GM08714 (cell line): Measurements from ENCODE around the gene YBX2.

ENCODE experiments used
- H3K4me3 ChIP-seq: fragments of 200-500 bp; sonication (Bioruptor generic); 2 replicates; pipeline ENCODE4 v1.5.1; 2014; ENCODE audit warnings: mild to moderate bottlenecking, low read length, inconsistent platforms
- ZNF274 ChIP-seq: IDR thresholded peaks from 2 replicates; pipeline ENCODE4 v1.6.1; 2012; ENCODE audit warnings: mild to moderate bottlenecking, low read depth, low read length

YBX2 gene

DNA sequence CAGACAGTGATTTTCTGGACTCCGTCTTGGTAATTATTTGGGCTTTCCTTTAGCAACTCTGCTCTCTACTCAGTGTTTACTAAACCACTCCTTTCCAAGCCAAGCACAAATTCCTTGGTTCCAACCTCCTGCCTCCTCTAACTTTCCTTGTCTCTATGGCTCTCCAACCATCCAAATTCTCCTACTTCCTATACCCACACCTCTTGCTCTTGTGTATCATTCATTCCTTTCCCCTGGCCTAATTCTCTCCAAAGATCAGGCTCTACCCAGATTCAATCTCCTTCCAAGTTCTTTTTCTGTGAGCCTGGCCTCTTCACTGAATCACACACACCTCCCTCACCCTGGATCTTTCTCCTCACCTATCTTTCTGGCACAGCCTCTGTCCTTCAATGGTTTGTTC is 33.6 kb upstream of the YBX2 start:
- TF ChIP-seq ZNF274 = no peak
- H3K4me3 ChIP-seq = peak overlapping the region; percentile 77; the same call in 1 of the 2 replicates

DNA sequence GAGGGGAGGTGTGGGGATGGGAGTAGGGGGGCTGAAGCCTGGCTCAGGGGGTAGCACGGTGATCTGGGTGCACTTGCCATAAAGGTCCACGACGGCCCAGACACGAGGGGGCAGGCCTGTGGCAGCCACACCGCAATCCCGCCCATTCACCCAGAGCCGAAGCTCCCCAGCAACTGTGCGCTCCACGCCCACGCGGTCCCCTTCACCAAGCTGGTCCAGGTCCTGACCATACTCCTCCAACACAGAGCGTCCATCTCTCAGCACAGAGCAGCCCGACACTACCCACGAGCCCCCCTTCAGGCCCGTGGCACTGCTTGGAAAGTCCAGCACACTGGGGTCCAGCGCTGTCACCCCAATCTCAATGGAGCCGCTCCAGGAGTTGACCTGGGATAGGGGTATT is 33.1 kb upstream of the YBX2 start:
- TF ChIP-seq ZNF274 = no peak
- H3K4me3 ChIP-seq = no peak overlapping the region

DNA sequence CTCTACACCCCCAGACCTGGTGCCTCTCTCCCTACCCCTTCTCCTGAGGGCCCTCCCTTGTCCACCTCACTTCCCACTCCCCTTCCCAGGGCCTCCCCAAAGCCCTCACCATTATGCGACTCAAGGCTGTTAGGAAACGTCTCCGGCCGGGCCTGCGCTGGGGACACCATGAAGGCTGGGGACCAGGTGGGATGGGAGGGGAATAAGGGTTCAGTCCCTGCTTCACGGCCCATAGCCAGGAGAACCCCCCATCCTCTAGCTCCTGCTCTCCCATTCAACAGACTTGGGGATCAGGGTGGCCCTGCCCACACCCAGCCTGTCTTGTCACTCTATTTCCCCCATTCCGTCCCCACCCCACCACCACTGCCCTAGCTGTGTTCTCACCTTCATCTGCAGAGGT is 32.6 kb upstream of the YBX2 start:
- H3K4me3 ChIP-seq = no peak overlapping the region
- no peak for TF ChIP-seq ZNF274

DNA sequence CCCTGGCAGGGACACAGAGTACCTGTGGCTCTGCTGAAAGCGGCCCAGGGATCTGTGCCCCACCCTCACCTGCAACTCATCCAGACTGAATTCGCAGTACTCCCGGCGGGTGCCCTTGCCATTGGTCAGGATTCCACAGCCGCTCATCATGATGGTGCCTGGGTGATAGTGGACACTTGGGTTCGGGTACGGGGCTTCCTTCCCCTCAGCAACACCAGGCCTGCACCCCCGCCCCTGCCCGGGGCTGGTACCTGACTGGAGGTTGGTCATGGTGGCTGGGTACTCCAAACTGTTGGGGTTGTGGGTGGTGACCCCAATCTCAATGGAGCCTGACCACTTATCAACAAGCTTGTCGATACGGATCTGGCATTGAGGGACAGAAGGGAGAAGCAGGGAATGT is 31.7 kb upstream of the YBX2 start:
- H3K4me3 ChIP-seq = no peak overlapping the region
- no peak for TF ChIP-seq ZNF274

DNA sequence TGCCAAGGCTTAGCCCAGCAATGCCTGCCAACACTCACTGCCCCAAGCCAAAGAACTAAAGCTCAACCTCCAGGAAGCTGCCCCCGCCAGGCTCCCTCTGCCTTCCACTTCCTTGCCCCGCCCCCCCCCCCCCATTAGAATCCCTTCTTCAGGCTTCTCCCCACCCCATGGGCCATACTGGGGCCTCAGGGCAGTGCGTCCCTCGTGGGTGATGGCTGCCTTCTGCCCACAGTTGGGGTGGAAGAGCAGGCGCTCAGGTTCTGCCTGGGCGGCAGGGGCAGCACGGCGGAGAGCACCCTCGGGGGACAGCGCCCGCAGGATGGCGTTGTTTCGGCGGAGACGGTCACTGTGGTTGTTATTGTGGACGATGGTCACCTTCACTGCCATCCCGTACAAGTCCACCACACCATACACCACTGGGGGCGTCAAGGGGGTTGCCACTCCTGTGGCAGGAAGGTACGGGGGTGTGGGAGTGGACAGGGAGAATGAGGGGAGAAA is 30.6 kb upstream of the YBX2 start:
- TF ChIP-seq ZNF274 = no peak
- no peak overlapping the region for H3K4me3 ChIP-seq

DNA sequence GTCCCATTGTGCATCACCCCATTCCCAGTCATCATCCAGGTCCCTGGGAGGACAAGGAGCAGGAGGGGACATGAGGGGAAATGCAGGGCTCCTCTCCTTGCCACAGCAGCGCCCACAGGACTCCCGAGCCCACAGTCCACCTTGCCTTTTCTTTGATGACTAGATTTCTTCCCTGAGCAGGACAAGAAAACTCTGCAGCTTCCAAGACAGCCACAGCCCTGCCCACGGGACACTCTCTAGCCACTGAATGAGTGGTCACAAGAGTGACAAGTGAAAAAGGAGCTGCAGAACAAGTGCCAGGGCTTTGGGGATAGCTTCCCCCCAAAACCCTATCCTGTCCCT is 30.0 kb upstream of the YBX2 start:
- no peak for TF ChIP-seq ZNF274
- no peak overlapping the region for H3K4me3 ChIP-seq

DNA sequence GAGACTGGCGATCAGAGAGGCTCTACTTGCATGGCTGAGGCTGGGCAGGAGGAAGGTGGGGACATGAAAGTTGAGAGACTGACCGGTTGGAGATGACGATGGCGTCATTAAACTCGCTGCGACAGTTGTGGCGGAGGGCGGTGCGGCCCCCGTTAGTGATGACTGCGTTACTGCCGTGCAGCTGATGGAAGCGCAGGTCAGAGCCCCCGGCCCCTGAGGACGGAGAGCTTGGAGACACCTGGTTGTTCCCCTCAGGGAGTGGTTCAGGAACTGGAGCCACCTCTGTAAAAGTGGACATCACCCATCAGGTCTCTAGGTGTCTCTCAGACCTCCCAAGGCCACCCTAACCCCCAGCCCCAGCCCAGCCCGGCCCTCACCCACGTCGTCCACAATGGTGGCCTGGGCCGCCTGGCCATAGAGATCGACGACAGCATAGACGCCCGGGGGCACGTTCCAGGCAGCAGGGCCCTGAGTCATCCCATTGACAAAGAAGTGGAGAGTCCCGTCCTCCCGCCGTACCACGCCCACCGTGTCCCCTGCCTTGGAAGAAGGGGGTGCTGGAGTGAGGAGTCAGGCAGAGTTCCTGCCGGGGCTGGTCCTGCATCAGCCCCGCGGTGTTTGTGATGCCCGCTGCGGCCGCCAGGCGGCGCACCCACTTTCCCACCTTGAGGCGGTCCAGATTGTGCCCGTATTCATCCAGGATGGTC is 29.4 kb upstream of the YBX2 start:
- no peak for TF ChIP-seq ZNF274
- no peak overlapping the region for H3K4me3 ChIP-seq

DNA sequence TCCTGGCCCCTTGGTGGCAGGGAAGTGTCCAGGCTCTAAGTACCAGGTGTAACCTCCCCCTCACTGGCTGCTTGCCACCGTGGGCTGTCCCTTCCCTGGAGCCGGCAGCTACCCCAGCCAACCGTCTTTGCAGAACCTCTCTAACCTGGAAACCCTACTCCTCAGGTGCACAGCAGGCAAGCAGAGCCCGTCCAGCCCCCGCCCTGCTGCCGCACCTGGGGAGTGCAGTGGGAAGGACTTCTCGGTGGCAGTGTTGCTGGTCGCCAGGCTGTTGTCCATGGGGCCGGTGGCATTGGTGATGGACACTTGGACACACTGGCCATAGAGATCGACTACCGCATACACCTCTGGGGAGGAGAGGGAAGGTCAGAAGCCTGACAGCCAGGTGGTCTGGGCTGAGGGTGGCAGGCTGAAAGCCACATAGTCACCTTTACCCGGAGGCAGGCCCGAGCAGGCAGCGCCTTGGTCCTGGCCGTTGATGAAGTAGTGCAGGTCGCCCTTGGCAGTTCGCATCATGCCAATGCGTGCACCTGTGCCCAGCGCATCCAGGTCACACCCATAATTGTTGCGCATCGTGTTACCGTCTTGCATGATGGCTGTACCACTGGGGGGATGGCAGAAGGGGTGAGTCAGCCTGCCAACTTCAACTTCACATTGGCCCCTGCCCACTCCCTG is 28.2 kb upstream of the YBX2 start:
- no peak overlapping the region for H3K4me3 ChIP-seq
- TF ChIP-seq ZNF274 = no peak

DNA sequence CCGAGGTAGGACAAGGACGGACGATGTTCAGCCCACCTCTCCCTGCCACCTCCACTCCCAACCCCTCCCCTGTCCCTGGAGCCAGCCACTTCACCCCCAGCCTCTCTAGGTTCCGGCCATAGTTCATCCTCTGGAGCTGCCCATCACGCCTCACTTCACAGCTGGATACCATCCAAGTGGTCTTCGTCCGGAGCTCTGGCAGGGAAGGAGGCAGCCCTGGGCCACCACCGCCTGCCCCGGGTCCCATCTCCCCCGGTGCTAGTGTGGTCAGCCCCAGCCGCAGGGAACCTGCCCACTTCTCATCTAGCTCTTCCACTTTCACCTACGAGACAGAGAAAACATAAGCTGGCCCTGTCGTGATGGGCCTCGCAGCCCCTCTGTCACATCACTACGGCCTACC is 27.0 kb upstream of the YBX2 start:
- H3K4me3 ChIP-seq = no peak overlapping the region
- no peak for TF ChIP-seq ZNF274

DNA sequence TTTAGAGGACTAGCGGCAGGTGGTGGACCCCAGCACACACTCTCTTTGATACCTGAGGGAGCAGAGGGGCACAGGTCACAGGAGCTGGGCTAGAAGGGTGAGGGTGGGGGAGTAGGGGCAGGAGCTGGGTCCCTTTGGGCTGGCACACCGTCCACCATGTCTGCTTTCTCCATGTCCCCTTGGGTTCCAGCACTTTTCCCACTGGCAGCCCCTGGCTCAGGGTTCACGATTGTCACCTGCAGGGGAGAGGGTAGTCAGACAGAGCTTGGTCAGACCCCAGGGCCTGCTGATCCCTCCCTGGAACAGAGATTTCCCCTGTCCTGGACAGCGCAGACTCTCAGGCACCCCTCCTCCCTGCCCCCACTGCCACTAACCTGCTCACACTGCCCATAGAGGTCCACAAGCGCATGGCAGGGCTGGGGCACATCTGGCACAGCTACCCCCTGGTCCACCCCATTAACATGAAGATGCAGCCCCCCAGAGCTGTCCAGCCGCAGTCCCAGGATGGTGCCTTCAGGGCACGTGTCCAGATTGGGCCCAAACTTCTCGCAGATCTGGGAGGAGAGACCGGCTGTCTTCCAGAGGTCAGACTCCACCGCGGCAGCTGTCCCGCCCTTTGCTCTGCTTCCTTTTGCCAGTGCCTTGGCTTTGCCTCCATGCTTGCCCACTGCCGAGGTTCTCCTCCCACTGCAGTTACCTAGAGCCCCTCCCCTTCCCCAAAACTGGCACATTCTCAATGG is 23.9 kb upstream of the YBX2 start:
- H3K4me3 ChIP-seq = no peak overlapping the region
- TF ChIP-seq ZNF274 = no peak

DNA sequence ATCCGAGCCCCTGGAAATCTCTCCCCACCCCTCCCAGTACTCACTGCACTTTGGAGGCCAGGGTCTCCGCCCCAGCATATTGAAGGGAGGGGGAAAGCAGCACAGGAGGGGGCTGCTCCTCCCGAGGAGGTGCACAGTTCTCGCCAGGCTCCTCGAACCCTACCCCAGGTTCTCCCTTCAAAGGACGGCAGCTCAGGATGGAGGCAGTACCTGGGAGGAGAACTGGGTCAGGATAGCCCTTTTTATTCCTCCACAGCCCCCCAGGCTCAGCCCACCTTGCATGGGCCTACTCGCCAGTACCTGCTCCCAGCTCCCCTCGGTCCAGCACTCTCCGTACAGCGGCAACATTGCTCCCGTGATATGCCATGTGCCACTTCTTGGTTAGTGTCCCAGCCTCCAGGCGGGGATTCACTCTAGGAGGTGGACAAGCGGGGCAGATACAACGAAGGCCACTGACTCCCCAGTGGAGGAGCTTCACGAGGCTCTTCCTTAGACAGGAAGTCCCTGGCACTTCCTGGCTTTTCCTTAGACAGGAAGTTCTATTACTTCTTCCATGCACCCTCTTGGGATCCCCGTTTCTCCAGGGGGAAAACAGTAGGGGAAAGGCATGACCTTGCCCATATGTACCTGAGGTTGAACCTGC is 22.8 kb upstream of the YBX2 start:
- H3K4me3 ChIP-seq = no peak overlapping the region
- no peak for TF ChIP-seq ZNF274

DNA sequence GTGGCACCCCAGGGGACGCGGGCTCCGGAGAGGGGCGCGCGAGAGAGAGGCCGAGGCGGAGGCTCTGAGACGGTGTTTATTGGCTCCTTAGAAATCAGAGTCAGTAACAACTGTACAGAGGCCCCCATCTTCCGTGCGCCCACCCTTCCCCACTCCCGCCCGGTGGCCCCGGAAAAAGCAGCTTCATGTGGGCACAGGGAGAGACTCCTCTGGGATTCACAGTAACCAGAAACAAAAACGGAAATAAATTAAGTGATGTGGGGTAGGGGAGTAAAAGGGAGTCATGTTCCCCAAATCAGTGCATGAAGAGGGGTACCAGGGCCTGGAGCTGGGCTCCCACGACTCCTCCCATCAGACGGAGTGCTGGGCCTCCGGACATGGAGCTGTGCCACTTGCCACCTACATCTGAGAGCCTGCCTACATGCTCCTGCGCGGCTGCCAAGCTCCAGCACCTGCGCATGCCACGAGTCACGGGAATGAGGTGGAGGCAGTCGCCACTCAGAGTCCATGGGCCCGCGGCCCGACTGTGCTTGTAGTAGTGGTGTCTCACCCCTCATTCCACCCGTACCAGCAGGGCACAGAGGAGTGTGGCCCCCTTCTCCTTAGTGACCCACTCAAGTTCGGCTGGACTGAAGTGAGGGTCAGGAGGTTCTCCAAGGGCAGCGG is 21.3 kb upstream of the YBX2 start:
- peak overlapping the region; percentile 79 for H3K4me3 ChIP-seq
- TF ChIP-seq ZNF274 = no peak

DNA sequence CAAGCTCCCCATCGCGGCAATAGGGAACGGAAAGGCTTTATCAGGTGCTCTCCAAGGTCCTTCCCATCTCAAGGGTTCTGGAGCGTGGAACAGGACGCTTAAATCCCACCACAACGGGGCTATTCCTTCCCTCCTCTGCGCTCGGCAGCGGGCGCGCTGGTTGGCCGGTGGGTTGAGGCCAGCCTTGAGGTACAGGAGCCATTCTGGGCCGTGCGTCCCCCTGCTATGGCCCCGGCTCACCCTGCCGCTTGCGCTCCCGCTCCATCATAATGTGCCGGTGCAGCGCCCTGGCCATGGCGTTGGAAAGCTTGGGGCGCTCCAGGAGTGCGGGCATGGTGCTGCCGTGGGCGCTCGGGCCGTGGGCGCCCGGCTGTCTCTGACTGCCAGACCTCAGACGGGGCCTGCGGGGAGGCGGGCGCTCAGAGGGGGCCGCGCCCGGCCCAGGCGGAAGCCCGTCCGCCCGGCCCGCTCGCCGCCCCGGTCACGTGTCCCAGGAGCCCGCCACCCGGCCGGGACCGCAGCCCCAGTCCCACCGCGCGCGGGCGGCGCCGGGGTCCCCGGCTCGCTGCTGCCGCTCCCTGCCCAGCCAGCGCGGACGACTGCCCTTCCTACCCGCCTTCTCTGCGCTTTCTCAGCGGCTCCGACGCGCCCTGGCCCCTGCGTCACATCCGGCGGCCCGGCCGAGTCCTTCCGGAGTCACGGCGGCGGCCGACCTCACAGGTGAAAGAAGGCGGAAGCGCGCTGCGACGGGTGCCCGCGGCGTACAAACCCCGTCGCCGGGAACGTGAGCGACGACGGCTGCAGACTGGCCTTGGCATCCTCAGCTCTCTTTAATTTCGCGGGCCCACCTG is 20.5 kb upstream of the YBX2 start, which contains the start of gene GPS2:
GPS2 (minus strand) TSS at position 642 of the 851 bp plus-strand sequence; CDS start at position 334, 308 bp downstream.
- H3K4me3 ChIP-seq = peak within 1 kb of the TSS; percentile 79
- TF ChIP-seq ZNF274 = no peak
